ENCODE data around the gene SERPINB4. TPM values are rescaled to one million over a fixed set of nuclear protein-coding genes. Genes with fewer than 3 reads are reported as not detected.

Gene SERPINB4
- total and polyA plus RNA-seq, 2 of the 8 experiments (the other 6 are each of a cell fraction or from before 2014, with no cell fraction given): 0.32 to 0.36 TPM

GRCh38 chr18:63637703-63638102, 6.4 kb downstream of the SERPINB4 start (continued):
- TF ChIP-seq TAF1 (IDR thresholded peaks at IDR 0.05; ENCODE audit: low read depth, low read length): no peak

DNA sequence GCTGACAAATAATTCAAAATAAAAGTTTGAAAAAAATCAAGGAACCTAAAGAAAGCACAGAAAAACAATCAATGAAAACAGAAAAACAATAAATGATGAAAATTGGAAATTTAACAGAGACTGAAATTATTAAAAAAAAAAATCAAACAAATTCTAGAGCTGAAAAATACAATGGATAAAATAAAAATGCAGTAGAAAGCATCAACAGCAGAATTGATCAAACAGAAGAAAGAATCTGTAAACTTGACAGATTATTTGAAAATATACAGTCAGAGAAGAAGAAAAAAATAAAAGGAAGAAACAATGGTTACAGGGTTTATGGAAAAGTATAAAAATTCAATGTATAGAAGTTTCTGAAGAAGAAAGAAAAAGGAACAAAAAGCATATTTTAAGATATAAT, 16.2 kb downstream of the SERPINB4 start:
- FAIRE-seq (no peak), DNase-seq (ENCODE audit: low read depth in 1 of 2, low spot score in 2 of 2) (no peak)
- Histone ChIP-seq H3K27me3 (replicated peaks in 1 of 4; ENCODE audit: control insufficient read depth in 3 of 4, extremely low read depth in 1 of 4, insufficient read depth in 3 of 4, low read length in 3 of 4) (no peaks in the 10 kb centered on the region; a peak in 1 of 7 replicates), H2AK5ac (ENCODE audit: low read depth, low read length) (no peak overlapping the region), H3K56ac (replicated peaks; ENCODE audit: insufficient read length, low read depth, low read length) (no peak overlapping the region), H3K27ac (ENCODE audit: low read depth, low read length) (no peak overlapping the region), H3K4me3 (ENCODE audit: extremely low read depth in 1 of 4, insufficient read depth in 2 of 4, low read depth in 3 of 4, low read length in 4 of 4) (no peak overlapping the region), H3K14ac (ENCODE audit: insufficient read length) (no peak overlapping the region), H2AFZ (ENCODE audit: low read length) (no peak overlapping the region), H3K23me2 (ENCODE audit: low read depth, low read length) (no peaks in the 10 kb centered on the region), H3K9ac (replicated peaks in 1 of 4; ENCODE audit: extremely low read depth in 1 of 4, low read depth in 3 of 4, low read length in 3 of 4) (no peak overlapping the region), H3K4ac (replicated peaks; ENCODE audit: insufficient read length, low read depth, low read length) (no peak overlapping the region), H3K4me1 (replicated peaks in 1 of 4; ENCODE audit: control insufficient read depth in 3 of 4, insufficient read depth in 4 of 4, low read length in 3 of 4) (no peaks in the 10 kb centered on the region), H3K36me3 (ENCODE audit: control insufficient read depth in 2 of 4, insufficient read depth in 4 of 4, low read length in 3 of 4) (no peaks in the 10 kb centered on the region), H4K5ac (ENCODE audit: insufficient read length, low read depth, low read length) (no peak overlapping the region), H4K91ac (replicated peaks; ENCODE audit: insufficient read length, low read length) (no peak overlapping the region), H4K8ac (ENCODE audit: extremely low read depth, insufficient read depth, low read length) (no peak overlapping the region), H3K23ac (ENCODE audit: insufficient read length) (no peak overlapping the region), H4K20me1 (replicated peaks in 1 of 2; ENCODE audit: control insufficient read depth in 1 of 2, insufficient read depth in 2 of 2, low read length in 2 of 2) (no peaks in the 10 kb centered on the region), H3K9me3 (ENCODE audit: insufficient read depth in 2 of 2, low read depth in 1 of 2, low read length in 1 of 2) (peaks cover 28 to 29% of the 10 kb centered on the region in 2 experiments), H2BK15ac (ENCODE audit: low read length) (no peak overlapping the region), H2BK5ac (ENCODE audit: low read depth, low read length) (no peak overlapping the region), H3K79me2 (ENCODE audit: control insufficient read depth in 1 of 2, insufficient read depth in 2 of 2, low read length in 2 of 2) (no peaks in the 10 kb centered on the region), H3K4me2 (ENCODE audit: insufficient read depth in 1 of 2, low read depth in 2 of 2, low read length in 2 of 2) (no peak overlapping the region), H2BK20ac (ENCODE audit: low read length) (no peak overlapping the region), H3K79me1 (ENCODE audit: low read depth, low read length) (no peaks in the 10 kb centered on the region), H3K18ac (ENCODE audit: extremely low read depth, low read length) (no peak overlapping the region), H2BK120ac (replicated peaks; ENCODE audit: low read depth, low read length) (no peak overlapping the region), H2BK12ac (ENCODE audit: low read depth, low read length) (no peak overlapping the region)
- TF ChIP-seq TCF12 (IDR thresholded peaks at IDR 0.05; ENCODE audit: low read depth, low read length): no peak
- no peak for TF ChIP-seq CTBP2 (IDR thresholded peaks at IDR 0.05; ENCODE audit: borderline replicate concordance, insufficient read depth, insufficient read length, low read length)
- TF ChIP-seq BACH1 (IDR thresholded peaks at IDR 0.05; ENCODE audit: low read length): no peak
- no peak for TF ChIP-seq MAFK (IDR thresholded peaks at IDR 0.05; ENCODE audit: low read depth, low read length)
- TF ChIP-seq RNF2 (IDR thresholded peaks at IDR 0.05; ENCODE audit: borderline replicate concordance, low read depth, low read length, missing control alignments, poor library complexity, severe bottlenecking): no peak
- TF ChIP-seq NRF1 (IDR thresholded peaks at IDR 0.05; ENCODE audit: low read depth, low read length): no peak
- POLR2A ChIA-PET (ENCODE audit: partially characterized antibody): no interaction called here
- CTCF ChIA-PET (ENCODE audit: partially characterized antibody): no interaction called here

Data from H1 (cell line).